Stimulated activated effector memory CD8-positive, alpha-beta T cell treated with anti-CD3 and anti-CD28 coated beads, Interleukin-12 subunit alpha, Interleukin-12 subunit beta, amount 100 ng/mL, for 72 hours (primary cell): Measurements from ENCODE around the gene NTN1.

ENCODE experiments used
- ATAC-seq: fragments of 150-1000 bp; cut with Tn5 transposase; 2 replicates; pipeline ENCODE4 v1.10.0; 2021
- DNase-seq, 2 donors: peaks; one replicate each; pipeline ENCODE4 v3.0.0; 2021 to 2022; ENCODE audit warnings: low spot score in 2 of 2
- H3K27ac Mint-ChIP-seq: one replicate; pipeline ENCODE4 v1.8.0; 2022; ENCODE audit warnings: mild to moderate bottlenecking, mixed read lengths
- H3K36me3 Mint-ChIP-seq: one replicate; pipeline ENCODE4 v1.8.0; 2022; ENCODE audit warnings: mild to moderate bottlenecking, mixed read lengths
- H3K4me1 Mint-ChIP-seq: one replicate; pipeline ENCODE4 v1.8.0; 2022; ENCODE audit warnings: mixed read lengths
- H3K4me3 Mint-ChIP-seq: one replicate; pipeline ENCODE4 v1.8.0; 2022; ENCODE audit warnings: mild to moderate bottlenecking, mixed read lengths
- H3K9me3 Mint-ChIP-seq: one replicate; pipeline ENCODE4 v1.8.0; 2022; ENCODE audit warnings: mixed read lengths

The NTN1 gene

DNA sequence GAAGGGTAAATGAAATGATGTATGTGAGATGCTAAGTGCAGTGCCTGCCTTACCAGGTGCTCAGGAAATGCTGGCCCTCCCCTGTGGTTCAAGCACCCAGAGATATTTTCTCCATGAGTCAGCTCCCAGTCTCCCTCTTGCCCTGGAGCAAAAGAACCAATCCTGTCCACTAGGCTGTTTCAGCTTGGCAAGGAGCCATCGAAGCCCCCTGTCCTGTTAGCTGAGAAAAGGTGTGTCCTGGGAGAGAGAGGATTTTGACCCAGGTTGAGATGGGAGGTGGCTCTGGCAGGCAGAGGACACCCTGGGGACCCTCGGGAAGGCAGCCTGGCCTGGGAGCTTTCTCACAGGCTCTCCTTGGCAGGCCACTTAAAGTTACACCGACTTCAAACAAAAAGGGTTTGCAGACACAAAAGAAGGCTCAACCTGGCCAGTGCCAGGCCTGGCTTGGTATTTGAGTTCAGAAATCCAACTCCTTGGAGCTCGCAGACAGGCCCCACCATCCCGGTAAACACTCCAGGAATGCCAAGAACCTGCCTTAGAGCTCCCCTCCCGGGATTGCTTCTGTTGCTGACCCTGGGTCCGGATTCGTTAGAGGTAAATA is 29.6 kb downstream of the NTN1 start:
- Mint-ChIP-seq H3K4me1 (peaks cover 5% of the 10 kb centered on the region), H3K36me3 (no peaks in the 10 kb centered on the region), H3K9me3 (no peaks in the 10 kb centered on the region), H3K4me3 (no peak overlapping the region), H3K27ac (no peak overlapping the region)
- DNase-seq (no peak), ATAC-seq (no peak)

DNA sequence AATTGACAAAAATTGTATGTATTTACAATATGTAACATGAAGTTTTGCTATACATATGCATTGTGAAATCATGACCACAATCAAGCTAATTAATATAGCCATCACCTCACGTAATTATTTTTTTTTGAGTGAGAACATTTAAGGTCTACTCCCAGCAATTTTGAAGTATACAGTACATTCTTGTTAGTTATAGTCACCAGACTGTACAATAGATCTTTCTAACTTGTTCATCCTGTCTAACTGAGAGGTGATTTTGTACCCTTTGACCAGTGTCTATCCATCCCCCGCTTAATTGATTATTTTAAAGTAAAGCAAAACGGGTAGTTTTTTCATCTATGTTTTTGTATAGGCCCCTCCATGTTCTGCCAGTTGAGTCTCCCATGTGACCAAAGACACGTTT is 30.3 kb downstream of the NTN1 start:
- Mint-ChIP-seq H3K4me3 (no peak overlapping the region), H3K4me1 (peaks cover 5% of the 10 kb centered on the region), H3K27ac (no peak overlapping the region), H3K9me3 (no peaks in the 10 kb centered on the region), H3K36me3 (no peaks in the 10 kb centered on the region)
- DNase-seq (no peak), ATAC-seq (no peak)

DNA sequence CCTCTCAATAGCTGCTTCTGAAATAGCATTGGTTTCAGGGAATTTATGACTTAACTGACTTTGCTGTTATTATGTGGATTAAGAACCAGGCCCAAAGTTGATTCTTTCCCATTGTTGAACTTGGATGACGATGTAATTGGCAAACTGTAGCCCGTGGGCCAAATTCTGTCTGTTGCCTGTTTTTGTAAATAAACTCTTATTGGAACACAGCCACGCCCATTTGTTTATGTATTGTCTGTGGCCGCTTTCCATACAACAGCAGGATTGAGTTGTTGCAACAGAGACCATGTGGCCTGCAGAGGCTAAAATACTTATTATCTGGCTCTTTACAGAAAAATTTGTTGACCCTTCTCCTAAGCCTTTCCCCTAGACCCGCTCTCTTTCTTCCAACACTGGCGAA is 31.6 kb downstream of the NTN1 start:
- H3K9me3 Mint-ChIP-seq: no peaks in the 10 kb centered on the region
- no peaks in the 10 kb centered on the region for H3K36me3 Mint-ChIP-seq
- ATAC-seq (no peak), DNase-seq (no peak)
- no peak overlapping the region for H3K27ac Mint-ChIP-seq
- H3K4me1 Mint-ChIP-seq: peaks cover 5% of the 10 kb centered on the region
- no peak overlapping the region for H3K4me3 Mint-ChIP-seq

DNA sequence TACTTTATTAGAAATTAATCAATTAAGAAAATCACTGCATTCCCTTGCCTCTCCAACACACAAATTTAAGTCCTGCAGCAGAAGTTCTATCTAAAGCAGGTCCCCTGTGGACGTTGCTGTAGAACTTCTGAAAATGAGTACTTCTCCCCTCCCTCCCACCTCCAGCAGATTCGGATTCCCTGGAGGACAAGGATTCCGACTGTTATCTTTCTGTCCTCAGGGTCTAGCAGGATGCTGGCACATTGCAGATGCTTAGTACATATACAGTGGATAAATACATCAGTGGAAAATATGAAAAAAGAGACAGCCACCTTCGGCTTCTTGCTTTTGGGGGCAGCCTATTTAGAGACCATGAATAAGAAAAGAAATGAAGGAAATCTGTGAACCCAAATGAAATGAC is 32.1 kb downstream of the NTN1 start:
- Mint-ChIP-seq H3K36me3 (no peaks in the 10 kb centered on the region), H3K27ac (no peak overlapping the region), H3K9me3 (no peaks in the 10 kb centered on the region), H3K4me1 (peaks cover 5% of the 10 kb centered on the region), H3K4me3 (no peak overlapping the region)
- ATAC-seq: no peak
- DNase-seq: no peak

DNA sequence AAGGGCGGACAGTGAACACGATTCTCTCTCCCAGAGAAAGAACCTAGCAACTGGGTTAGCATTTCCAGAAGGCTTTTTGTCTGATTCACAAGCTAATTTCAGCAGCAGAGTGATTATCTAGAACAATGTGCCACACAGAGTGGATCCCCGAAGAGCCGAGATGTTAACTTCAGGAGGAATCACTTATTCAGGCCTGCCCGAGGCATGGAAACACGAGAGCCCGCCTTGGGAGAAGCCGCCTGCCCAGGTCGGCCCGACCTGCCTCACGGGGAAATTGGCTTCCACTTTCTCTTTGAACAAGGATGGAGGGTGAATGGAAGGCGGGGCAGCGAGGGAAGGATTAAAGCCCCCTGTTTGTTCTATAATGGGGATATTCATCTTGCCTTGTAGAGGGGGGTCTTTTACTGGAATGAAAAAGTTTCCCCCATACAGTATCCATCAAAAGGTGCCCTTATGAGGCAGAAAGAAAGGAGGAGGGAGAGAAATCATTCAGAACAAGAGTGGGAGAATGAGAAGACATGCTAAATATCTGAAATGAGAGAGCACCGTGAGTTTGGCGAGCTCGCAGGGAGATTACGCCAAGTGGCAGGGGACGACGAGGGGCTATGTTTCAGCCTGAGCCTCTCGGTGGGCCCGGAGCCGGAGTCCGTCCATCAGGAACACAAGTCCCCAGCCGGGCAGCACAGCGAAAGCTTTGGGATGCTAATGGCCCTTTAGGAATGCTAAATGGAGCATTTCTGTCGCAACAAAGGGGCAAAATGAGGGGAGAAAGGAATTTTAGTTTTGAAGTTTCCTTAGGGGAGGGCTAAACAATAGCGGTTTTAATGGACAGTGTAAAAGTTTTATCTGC is 33.0 kb downstream of the NTN1 start:
- Mint-ChIP-seq H3K36me3 (no peaks in the 10 kb centered on the region), H3K4me3 (no peak overlapping the region), H3K4me1 (peaks cover 5% of the 10 kb centered on the region), H3K27ac (no peak overlapping the region), H3K9me3 (no peaks in the 10 kb centered on the region)
- no peak for DNase-seq
- no peak for ATAC-seq

DNA sequence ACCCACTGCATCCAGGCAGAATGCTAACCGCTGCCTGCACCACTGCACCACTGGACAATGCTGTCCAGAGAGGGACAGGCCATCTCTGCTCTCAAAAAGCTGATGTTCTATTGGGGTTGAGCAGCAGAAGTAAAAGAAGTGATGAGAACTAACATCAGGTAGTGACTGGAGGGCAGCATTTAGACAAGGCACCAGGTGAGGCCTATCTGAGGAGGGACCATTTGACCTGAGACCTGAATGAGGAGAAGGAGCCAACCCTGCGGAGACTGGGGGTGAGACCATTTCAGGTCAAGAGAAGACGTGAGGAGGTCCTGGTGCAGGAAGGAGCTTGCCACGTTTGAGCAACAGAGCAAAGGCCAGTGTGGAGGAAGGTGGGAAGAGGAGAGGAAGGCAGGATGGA is 34.0 kb downstream of the NTN1 start:
- ATAC-seq (no peak), DNase-seq (no peak)
- Mint-ChIP-seq H3K9me3 (no peaks in the 10 kb centered on the region), H3K36me3 (no peaks in the 10 kb centered on the region), H3K4me3 (no peak overlapping the region), H3K4me1 (peaks cover 5% of the 10 kb centered on the region), H3K27ac (no peak overlapping the region)

DNA sequence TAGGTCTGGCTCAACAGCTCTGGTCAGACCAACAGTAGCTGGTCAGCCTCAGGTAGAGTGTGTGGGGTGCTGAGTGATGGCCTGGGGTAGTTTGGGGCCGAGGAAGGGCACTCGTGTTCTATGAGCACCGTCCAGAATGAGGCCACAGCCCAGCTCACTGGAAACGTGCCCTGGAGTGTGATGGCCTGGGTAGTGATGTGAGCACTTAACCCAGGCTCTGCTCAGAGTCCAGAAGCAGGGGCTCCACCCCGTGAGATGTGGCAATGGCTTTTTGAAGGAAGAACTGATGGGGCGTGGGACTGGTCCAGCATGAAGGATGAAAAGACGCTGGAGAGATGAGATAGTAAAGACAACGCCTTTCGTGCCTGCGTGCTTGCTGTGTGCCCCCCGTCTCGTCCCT is 35.3 kb downstream of the NTN1 start:
- Mint-ChIP-seq H3K9me3 (no peaks in the 10 kb centered on the region), H3K4me1 (peaks cover 5% of the 10 kb centered on the region), H3K4me3 (no peak overlapping the region), H3K36me3 (no peaks in the 10 kb centered on the region), H3K27ac (no peak overlapping the region)
- no peak for ATAC-seq
- DNase-seq: no peak

DNA sequence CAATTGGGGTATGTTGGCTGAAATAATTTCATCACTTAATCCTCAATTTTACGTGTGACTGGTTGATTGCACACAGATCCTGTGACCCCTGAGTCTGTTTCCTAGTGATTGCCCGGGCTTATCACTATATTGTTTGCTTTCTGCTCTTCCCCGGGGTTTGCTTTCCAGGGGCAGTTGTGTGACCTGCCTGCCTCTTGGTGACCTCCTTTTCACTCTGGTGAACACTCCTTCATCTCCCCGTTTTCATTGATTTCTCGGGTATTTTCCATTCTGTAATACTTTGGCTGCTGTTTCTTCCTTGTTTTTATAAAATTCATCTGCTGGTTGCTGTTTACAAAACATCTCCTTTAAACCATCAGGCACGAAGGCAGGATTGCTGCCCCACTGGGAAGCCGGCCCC is 36.0 kb downstream of the NTN1 start:
- Mint-ChIP-seq H3K36me3 (no peaks in the 10 kb centered on the region), H3K4me1 (peaks cover 5% of the 10 kb centered on the region), H3K4me3 (no peak overlapping the region), H3K9me3 (no peaks in the 10 kb centered on the region), H3K27ac (peak overlapping the region; percentile 4)
- no peak for ATAC-seq
- no peak for DNase-seq

DNA sequence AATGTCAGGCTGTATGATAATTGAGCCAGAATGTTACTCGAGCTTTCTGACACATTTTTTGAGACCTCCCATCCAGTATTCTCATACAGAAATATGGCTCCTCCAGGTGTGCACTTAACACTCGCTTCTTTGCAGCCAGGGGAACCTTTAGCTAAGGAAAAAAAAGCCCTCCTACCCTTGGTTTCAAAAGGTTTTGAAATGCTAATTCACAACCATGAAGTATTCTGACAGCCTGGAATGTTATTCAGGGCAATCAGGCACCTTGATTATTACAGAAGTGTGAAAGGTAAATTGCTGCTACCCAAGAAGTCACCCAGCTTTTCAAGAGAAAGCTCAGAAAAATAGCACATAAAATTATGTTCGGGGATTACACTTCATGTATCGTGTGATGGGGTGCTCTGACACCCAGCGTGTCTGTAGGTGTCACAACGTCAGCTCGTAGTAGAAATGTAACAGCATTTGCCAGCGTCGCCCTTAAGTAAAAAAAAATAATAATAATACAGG is 41.1 kb downstream of the NTN1 start:
- H3K9me3 Mint-ChIP-seq: no peaks in the 10 kb centered on the region
- H3K36me3 Mint-ChIP-seq: no peaks in the 10 kb centered on the region
- H3K27ac Mint-ChIP-seq: no peak overlapping the region
- H3K4me1 Mint-ChIP-seq: no peaks in the 10 kb centered on the region
- DNase-seq (no peak), ATAC-seq (no peak)
- no peak overlapping the region for H3K4me3 Mint-ChIP-seq

DNA sequence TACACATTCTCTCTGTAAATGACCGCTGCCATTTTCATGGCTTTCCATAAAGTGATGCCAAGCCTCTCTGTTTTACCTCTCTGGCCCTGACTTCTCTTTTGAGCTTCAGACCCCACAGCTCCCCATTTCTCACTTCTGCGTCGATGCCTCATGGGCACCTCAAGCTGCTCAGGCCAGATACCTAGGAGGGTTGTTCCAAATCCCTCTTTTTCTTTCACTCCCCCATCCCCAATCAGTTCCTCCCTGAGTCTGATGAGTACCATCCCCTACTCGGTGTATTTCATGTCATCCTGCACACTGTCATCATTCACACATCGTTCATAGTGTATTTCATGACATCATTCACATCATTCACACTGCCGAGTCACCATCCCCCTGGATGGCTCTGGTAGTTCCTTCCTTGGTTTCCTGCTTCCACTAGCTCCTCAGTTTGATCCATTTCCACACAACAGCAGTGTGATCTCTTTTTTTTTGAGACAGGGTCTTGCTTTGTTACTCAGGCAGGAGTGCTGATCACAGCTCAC is 43.1 kb downstream of the NTN1 start:
- Mint-ChIP-seq H3K4me3 (no peak overlapping the region), H3K4me1 (no peaks in the 10 kb centered on the region), H3K9me3 (no peaks in the 10 kb centered on the region), H3K27ac (no peak overlapping the region), H3K36me3 (no peaks in the 10 kb centered on the region)
- DNase-seq (no peak), ATAC-seq (no peak)

DNA sequence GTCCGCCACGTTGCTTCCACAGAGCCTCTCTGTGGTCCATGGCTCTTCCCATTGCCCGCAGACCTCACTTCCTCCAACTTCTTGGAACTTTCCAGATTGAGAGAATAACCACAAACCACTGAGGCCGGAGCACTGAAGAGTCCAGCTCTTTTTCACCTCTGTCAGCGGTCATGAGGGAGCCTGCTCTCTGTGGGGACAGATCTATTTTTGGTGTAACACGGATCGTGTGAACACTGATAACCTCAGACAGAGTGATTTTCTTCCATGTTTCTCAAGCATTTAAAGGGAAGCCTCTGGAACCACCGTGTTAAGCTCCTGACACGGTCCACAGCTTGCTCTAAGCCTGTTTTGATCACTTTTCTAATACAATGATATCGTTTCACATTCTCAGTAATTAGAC is 49.7 kb downstream of the NTN1 start:
- Mint-ChIP-seq H3K9me3 (no peaks in the 10 kb centered on the region), H3K4me1 (no peaks in the 10 kb centered on the region)
- no peak for ATAC-seq

DNA sequence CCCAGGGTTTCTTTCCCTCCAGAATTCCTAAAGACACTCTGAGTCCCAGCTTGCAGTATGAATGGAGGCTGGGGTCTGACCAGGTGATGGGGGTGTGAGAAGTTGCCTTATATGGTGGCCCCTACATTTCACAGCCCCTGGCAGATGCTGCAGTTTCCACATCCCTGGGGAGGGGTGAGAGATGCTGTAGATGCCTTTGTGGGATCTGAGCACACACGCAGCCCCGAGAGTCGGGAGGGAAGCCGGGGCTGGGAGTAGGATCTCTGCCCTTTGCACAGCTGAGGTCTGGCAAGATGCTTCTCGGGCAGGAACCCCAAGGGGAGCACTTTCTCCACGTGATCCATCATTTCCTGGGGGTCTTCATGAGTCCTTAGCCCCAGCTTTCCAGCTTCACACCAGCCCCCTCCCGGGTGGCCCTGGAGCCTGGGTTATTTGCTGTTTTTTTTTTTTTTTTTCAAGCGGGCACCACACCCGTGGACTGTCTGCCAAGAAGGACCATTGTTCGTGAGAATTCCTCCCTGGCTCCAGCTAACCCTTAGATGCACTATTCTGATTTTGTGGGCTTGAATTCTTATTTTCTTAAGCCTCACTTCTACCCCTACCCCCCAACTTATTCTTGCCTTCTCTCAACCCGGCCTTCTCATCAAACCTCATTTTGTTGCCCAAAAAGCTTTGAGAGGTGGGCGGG is 50.6 kb downstream of the NTN1 start:
- ATAC-seq (no peak), DNase-seq (no peak)
- H3K9me3 Mint-ChIP-seq: no peaks in the 10 kb centered on the region
- H3K4me1 Mint-ChIP-seq: no peaks in the 10 kb centered on the region
- no peak overlapping the region for H3K4me3 Mint-ChIP-seq
- no peak overlapping the region for H3K27ac Mint-ChIP-seq
- H3K36me3 Mint-ChIP-seq: no peaks in the 10 kb centered on the region

More for the DNA sequence above, 49.7 kb downstream of the NTN1 start:
- no peaks in the 10 kb centered on the region for H3K36me3 Mint-ChIP-seq
- no peak for DNase-seq
- H3K27ac Mint-ChIP-seq: no peak overlapping the region
- H3K4me3 Mint-ChIP-seq: no peak overlapping the region

DNA sequence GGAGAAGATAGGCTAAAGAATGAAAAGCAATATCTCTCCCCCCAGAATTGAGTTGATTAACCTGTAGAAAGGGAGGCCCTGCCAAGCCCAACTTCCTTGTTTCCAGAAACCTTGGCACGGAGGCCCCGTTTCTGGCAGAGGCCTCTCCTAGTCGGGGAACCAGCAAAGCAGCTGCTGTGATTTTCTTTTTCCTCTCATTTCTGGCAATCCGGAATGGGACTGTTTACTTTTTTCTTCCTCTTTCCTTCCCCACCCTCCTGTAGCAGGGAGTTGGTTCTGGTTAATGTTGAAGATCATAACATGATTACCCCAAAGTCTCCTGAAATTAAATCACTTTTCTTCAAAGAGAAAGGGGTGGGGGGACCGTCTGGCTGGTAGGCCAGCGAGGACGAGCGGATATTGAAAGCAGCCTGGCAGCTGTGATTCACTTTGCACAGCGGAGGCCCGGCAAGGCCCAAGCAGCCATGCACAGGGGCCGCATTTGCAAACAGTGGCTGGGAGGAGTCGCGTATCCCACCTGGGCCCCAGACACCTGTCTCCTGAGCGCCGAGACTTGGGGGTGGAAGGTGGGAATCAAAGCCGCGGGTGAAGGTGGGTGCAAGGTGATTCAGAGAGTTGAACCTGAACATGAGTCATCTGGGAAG is 51.5 kb downstream of the NTN1 start:
- H3K4me1 Mint-ChIP-seq: no peaks in the 10 kb centered on the region
- no peak for ATAC-seq
- no peaks in the 10 kb centered on the region for H3K9me3 Mint-ChIP-seq
- no peaks in the 10 kb centered on the region for H3K36me3 Mint-ChIP-seq
- DNase-seq: no peak
- no peak overlapping the region for H3K4me3 Mint-ChIP-seq
- no peak overlapping the region for H3K27ac Mint-ChIP-seq

DNA sequence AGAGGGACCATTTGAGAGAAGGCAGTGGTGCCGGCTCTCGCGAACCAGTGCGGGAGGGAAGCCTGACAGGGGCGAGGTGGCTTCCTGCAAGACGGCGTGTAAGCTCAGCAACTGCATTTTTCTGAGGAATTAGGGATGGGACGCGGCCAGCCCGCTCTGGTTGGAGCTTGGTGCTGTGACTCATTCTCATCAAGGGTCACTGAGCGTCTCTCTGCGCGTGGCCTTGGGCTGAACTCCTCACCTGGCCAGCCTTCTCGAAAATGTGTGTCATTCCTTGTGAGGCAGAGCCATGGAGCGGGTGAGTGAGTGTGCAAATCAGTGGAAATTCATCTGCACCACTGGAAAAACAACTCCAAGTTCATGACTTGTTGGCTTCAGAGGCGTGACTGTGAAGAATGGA is 52.8 kb downstream of the NTN1 start:
- DNase-seq: no peak
- no peak for ATAC-seq
- Mint-ChIP-seq H3K9me3 (no peaks in the 10 kb centered on the region), H3K27ac (no peak overlapping the region), H3K4me1 (peaks cover 13% of the 10 kb centered on the region), H3K4me3 (no peak overlapping the region), H3K36me3 (no peaks in the 10 kb centered on the region)

DNA sequence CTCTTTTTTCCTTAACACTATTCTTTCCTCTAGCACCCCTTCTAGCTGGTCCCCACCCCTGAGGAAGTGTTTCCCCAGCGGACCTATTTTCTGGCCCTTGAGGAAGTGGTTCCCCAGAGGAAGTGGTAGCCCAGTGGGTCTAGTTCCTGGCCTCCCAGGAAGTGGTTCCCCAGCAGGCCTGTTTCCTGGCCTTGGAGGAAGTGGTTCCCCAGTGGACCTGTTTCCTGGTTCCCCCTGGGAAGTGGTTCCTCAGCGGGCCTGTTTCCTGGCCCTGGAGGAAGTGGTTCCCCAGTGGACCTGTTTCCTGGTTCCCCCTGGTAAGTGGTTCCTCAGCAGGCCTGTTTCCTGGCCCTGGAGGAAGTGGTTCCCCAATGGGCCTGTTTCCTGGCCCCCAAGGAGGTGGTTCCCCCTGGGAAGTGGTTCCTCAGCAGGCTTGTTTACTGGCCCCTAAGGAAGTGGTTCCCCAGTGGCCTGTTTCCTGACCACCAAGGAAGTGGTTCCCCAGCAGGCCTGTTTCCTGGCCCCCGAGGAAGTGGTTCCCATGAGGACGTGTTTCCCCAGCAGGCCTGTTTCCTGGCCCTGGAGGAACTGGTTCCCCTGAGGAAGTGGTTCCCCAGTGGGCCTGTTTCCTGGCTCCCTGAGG is 58.3 kb downstream of the NTN1 start:
- ATAC-seq: no peak
- peak overlapping the region; percentile 75 for H3K27ac Mint-ChIP-seq
- H3K36me3 Mint-ChIP-seq: no peaks in the 10 kb centered on the region
- DNase-seq: no peak
- H3K4me3 Mint-ChIP-seq: no peak overlapping the region
- H3K4me1 Mint-ChIP-seq: peaks cover 20% of the 10 kb centered on the region
- H3K9me3 Mint-ChIP-seq: peaks cover 4% of the 10 kb centered on the region
